H1 (cell line): ENCODE results near the gene EPHA4.

Source experiments
- POLR2A ChIP-seq, 2 experiments: IDR thresholded peaks; 1 replicate in 1 of 2; 2 replicates in 1 of 2; pipeline ENCODE4 v1.6.1; 2011; ENCODE audit warnings: low read depth in 2 of 2, low read length in 2 of 2, mild to moderate bottlenecking in 2 of 2; ENCODE audit errors: control extremely low read depth in 1 of 2
- POLR2AphosphoS5 ChIP-seq: IDR thresholded peaks from 2 replicates; pipeline ENCODE4 v1.6.1; 2011; ENCODE audit warnings: low read depth, low read length
- TAF1 ChIP-seq: IDR thresholded peaks from 2 replicates; pipeline ENCODE4 v1.6.1; 2011; ENCODE audit warnings: mild to moderate bottlenecking, low read depth, low read length
- TEAD4 ChIP-seq: IDR thresholded peaks from 2 replicates; pipeline ENCODE4 v1.6.1; 2012; ENCODE audit warnings: low read depth, low read length, inconsistent platforms, mixed read lengths
- YY1 ChIP-seq: IDR thresholded peaks from 2 replicates; pipeline ENCODE4 v1.6.1; 2011; ENCODE audit warnings: low read depth, mild to moderate bottlenecking, low read length
- TF ChIP-seq, protein P1 (sequence below), 3 experiments: IDR thresholded peaks; 1 replicate in 2 of 3; 2 replicates in 1 of 3; pipeline versions ENCODE4 v1.5.1 to v1.6.1; 2011; ENCODE audit warnings: low read length in 3 of 3, mild to moderate bottlenecking in 3 of 3, inconsistent platforms in 2 of 3, low read depth in 1 of 3, moderate library complexity in 1 of 3; ENCODE audit not compliant: insufficient read depth in 1 of 3; ENCODE audit errors: control extremely low read depth in 1 of 3

DNA sequence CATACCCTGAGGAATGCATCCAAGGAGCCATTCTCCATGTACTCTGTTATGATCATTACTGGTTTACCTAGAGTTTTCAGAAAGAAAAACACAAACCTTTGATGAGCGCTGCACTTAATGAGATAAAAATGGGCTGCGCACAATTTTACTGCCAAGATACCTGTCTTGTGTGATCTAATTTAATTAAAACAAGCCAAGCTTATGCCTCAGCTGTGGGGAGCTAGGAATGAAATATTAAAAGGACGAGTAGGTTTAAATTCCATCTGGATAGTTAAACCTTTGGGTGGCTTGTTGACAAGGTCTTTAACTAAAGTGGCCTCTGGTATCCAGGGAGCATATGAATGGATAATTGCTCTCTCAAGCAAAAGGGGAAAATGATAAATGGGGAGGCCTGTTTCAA lies 135.0 kb downstream of the EPHA4 start:
- TF ChIP-seq TAF1 (no peak), POLR2A (IDR thresholded peaks at IDR 0.05; ENCODE audit: control extremely low read depth in 1 of 2, low read depth in 2 of 2, low read length in 2 of 2) (no peak), YY1 (no peak), POLR2AphosphoS5 (no peak), TEAD4 (no peak)
- TF ChIP-seq, protein P1, sequence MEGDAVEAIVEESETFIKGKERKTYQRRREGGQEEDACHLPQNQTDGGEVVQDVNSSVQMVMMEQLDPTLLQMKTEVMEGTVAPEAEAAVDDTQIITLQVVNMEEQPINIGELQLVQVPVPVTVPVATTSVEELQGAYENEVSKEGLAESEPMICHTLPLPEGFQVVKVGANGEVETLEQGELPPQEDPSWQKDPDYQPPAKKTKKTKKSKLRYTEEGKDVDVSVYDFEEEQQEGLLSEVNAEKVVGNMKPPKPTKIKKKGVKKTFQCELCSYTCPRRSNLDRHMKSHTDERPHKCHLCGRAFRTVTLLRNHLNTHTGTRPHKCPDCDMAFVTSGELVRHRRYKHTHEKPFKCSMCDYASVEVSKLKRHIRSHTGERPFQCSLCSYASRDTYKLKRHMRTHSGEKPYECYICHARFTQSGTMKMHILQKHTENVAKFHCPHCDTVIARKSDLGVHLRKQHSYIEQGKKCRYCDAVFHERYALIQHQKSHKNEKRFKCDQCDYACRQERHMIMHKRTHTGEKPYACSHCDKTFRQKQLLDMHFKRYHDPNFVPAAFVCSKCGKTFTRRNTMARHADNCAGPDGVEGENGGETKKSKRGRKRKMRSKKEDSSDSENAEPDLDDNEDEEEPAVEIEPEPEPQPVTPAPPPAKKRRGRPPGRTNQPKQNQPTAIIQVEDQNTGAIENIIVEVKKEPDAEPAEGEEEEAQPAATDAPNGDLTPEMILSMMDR (IDR thresholded peaks at IDR 0.05; ENCODE audit: control extremely low read depth in 1 of 3, insufficient read depth in 1 of 3, low read depth in 1 of 3, low read length in 3 of 3), result no peak
